ENCODE measurements around the gene TPP2. TPM values are rescaled to one million over a fixed set of nuclear protein-coding genes. Genes with fewer than 3 reads are reported as not detected.

Gene TPP2
- total and polyA plus RNA-seq, 8 donors, result 43.6 to 77.2 (median 70.2) TPM

DNA sequence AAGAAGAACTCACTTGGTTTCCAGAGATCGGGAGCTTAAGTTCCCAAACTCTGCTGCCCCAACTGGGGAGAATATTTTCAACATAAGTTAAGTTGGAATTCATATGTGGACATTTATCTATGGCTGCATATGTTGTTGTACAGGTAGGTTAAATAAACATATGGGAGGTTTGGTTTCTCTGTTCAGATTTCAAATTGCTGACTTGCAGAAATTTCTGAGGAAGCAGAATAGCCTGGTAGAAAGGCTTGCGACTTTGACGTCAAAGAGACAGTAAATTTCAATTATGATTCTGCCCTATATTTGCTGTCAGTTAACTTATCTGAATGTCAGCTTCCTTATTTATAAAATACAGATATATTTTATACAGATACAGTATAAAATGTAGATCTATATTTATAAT is 40.0 kb upstream of the TPP2 start:
- no peak for DNase-seq
- no peaks in the 10 kb centered on the region for H3K27me3 ChIP-seq
- H3K36me3 ChIP-seq, result no peaks in the 10 kb centered on the region
- no peak for TF ChIP-seq CTCF (IDR thresholded peaks at IDR 0.05)
- ATAC-seq, result no peak
- H3K27ac ChIP-seq, result no peak overlapping the region
- H3K9me3 ChIP-seq, result no peaks in the 10 kb centered on the region
- no peak overlapping the region for H3K4me3 ChIP-seq
- intact Hi-C loops (cut with DNase I), result no loop called here
- H3K4me1 ChIP-seq, result no peaks in the 10 kb centered on the region

GRCh38 chr13:102558029-102558428 is 38.8 kb upstream of the TPP2 start:
- no peaks in the 10 kb centered on the region for H3K27me3 ChIP-seq
- H3K4me3 ChIP-seq, result no peak overlapping the region
- DNase-seq (no peak), ATAC-seq (no peak)
- intact Hi-C loops (cut with DNase I), result no loop called here
- no peaks in the 10 kb centered on the region for H3K36me3 ChIP-seq
- no peak for TF ChIP-seq CTCF (IDR thresholded peaks at IDR 0.05)
- H3K9me3 ChIP-seq, result no peaks in the 10 kb centered on the region
- H3K27ac ChIP-seq, result no peak overlapping the region
- no peaks in the 10 kb centered on the region for H3K4me1 ChIP-seq

DNA sequence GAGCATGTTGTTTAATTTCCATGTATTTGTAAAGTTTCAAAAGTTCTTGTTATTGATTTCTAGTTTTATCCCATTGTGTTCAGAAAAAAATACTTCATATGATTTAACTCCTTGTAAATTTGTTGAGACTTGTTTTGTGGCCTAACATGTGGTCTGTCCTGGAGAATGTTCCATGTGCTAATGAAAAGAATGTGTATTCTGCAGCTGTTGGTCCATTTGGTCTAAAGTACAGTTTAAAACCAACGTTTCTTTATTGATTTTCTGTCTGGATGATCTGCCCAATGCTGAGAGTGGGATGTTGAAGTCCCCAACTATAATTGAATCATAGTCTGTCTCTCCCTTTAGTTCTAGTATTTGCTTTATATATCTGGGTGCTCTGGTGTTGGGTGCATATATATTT is 34.9 kb upstream of the TPP2 start:
- no peak for ATAC-seq

GRCh38 chr13:102563267-102563666 is 33.5 kb upstream of the TPP2 start:
- ATAC-seq, result no peak
- DNase-seq, result no peak
- Histone ChIP-seq H3K27ac (no peak overlapping the region), H3K4me1 (no peaks in the 10 kb centered on the region), H3K36me3 (no peaks in the 10 kb centered on the region), H3K4me3 (no peak overlapping the region), H3K27me3 (no peaks in the 10 kb centered on the region), H3K9me3 (no peaks in the 10 kb centered on the region)
- TF ChIP-seq CTCF (IDR thresholded peaks at IDR 0.05), result no peak
- intact Hi-C loops (cut with DNase I), result no loop called here

More for the DNA sequence above, 34.9 kb upstream of the TPP2 start:
- intact Hi-C loops (cut with DNase I), result no loop called here
- H3K36me3 ChIP-seq, result no peaks in the 10 kb centered on the region
- H3K4me1 ChIP-seq, result no peaks in the 10 kb centered on the region
- no peak overlapping the region for H3K4me3 ChIP-seq
- no peaks in the 10 kb centered on the region for H3K9me3 ChIP-seq
- no peak overlapping the region for H3K27ac ChIP-seq
- TF ChIP-seq CTCF (IDR thresholded peaks at IDR 0.05), result no peak
- DNase-seq, result no peak
- H3K27me3 ChIP-seq, result no peaks in the 10 kb centered on the region

- no peak for TF ChIP-seq CTCF (IDR thresholded peaks at IDR 0.05)
- DNase-seq (no peak), ATAC-seq (no peak)
- H3K4me1 ChIP-seq, result no peaks in the 10 kb centered on the region
- H3K9me3 ChIP-seq, result no peaks in the 10 kb centered on the region
- no peak overlapping the region for H3K27ac ChIP-seq
- intact Hi-C loops (cut with DNase I), result no loop called here
- H3K27me3 ChIP-seq, result no peaks in the 10 kb centered on the region
- no peak overlapping the region for H3K4me3 ChIP-seq
- no peaks in the 10 kb centered on the region for H3K36me3 ChIP-seq
Measured at GRCh38 chr13:102564564-102564963, 32.2 kb upstream of the TPP2 start.
